Jurkat, Clone E6-1 (cell line): ENCODE results near the gene EGFR.

Experiments
- DNase-seq: peaks from one replicate; pipeline ENCODE4 v3.0.0-alpha.2; 2011; ENCODE audit warnings: low read depth, low spot score
- H3K4me3 ChIP-seq: 2 replicates; pipeline ENCODE4 v1.5.1; 2011; ENCODE audit warnings: mild to moderate bottlenecking, low read length, control low read depth, moderate library complexity

The EGFR gene

GRCh38 chr7:55110282-55110992, 91.6 kb downstream of the EGFR start:
- no peak overlapping the region for H3K4me3 ChIP-seq
- no peak for DNase-seq

DNA sequence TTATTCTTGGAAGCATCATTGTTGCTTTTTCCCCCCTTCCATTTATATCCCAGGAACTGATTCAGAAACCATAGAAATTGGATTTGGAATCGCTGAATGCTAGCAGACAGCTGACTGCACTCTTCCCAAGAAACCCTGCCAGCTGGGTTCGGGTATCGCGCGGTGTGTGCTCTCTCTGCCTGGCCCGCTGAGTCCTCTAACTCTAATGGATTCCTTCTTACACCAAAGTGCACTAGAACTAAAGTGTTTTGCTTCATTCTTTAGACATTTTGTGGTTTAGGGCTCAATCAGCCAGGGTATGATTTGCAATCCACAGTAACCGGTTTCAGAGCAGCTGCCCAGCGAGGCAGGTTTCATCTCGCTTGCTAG, 92.2 kb downstream of the EGFR start:
- H3K4me3 ChIP-seq, result no peak overlapping the region
- no peak for DNase-seq

DNA sequence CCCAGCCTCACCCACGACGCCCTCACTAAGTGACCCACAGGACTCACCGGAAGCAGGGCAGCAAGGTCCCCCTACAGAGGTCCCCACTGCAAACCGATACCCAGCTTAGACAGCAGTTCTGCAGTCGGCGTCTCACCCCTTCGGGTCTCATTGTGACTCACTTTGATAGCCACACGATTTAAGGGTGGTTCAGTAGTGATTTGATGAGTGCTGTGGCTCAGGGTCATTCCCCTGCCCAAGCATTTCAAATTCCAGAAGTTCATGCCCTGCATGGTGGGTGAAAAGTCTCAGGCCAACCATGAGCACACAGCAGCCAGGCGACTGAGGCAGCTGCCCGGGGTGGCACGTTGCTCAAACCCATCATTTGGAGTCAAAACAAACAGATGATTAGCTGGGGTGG, 93.2 kb downstream of the EGFR start:
- no peak overlapping the region for H3K4me3 ChIP-seq
- no peak for DNase-seq

DNA sequence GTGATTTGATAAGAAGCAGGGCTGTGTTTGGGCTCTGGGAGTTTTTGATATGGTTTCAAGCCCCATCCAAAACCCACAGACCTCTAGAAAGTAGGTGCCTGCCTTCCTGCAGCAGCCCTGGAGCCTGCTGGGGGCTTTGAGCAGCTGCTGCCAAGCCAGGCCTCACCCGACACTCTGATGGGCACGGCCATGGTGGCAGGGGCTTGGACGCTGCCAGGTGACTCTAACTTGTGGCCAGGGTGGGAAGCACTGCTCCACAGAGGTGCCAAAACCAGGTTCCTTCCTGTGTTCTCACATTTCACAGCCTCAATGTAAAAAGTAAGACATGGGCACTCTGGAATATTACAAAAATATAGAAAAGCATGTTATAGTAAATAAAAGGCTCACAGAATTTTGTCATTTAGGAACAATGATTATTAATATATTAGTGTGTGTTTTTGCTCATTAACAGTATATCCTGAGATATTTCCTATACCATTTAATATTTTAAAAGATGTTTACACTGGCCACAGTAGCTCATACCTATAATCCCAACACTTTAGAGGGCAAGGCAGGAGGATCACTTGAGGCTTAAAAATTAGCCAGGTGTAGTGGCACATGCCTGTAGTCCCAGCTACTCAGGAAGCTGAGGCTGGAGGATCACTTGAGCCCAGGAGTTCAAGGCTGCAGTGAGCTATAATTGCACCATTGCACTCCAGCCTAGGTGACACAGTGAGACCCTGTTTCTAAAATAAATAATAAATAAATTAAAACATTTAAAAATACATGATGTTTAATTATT, 95.1 kb downstream of the EGFR start:
- DNase-seq, result no peak
- H3K4me3 ChIP-seq, result no peak overlapping the region

DNA sequence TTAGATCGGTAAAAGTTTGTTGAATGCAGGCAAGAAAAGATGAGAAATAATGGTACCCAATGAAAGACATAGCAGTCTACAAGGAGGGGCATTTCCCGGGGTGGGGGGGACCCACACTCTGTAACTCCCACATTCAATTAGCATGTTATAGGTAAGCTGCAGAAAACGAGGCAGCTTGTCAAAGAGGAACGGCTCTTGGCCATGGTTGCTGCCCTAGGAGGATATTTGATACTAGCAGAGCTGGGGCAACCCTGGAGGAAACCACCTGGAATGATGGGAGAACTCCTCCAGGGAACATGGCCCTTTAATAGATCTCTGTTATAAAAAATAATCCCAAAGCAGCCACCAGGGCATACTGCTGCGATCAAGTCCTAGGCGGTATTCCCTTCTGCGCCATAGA, 98.5 kb downstream of the EGFR start:
- H3K4me3 ChIP-seq, result no peak overlapping the region
- DNase-seq, result no peak

GRCh38 chr7:55118426-55118825, 99.6 kb downstream of the EGFR start:
- no peak for DNase-seq
- no peak overlapping the region for H3K4me3 ChIP-seq

- no peak overlapping the region for H3K4me3 ChIP-seq
- no peak for DNase-seq
These were observed 100.8 kb downstream of the EGFR start for GRCh38 chr7:55119571-55119970.

GRCh38 chr7:55120074-55120473, 101.3 kb downstream of the EGFR start:
- no peak for DNase-seq
- no peak overlapping the region for H3K4me3 ChIP-seq

GRCh38 chr7:55120501-55121198, 101.8 kb downstream of the EGFR start:
- no peak for DNase-seq
- no peak overlapping the region for H3K4me3 ChIP-seq

DNA sequence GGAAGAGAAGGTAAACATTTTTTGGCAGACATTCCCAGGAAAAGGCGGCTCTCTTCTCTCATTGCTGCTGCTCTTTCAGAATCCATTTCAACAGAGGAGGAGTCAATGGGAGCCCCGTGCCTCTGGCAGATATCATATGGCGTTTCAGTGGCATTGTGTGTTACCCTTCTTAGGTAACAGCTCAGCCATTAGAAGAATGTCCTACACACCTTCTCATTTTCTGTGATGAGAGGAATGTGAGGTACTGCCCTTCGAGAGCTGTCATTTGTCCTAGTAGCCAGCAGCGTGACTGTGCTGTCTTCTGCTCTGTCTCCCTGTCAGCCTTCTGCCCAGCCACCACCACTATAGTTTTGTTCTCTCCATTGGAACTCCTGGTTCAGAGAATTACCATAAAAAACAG, 102.4 kb downstream of the EGFR start:
- no peak overlapping the region for H3K4me3 ChIP-seq
- no peak for DNase-seq

GRCh38 chr7:55122263-55122662, 103.4 kb downstream of the EGFR start:
- H3K4me3 ChIP-seq, result no peak overlapping the region
- DNase-seq, result no peak

GRCh38 chr7:55124989-55125875, 106.4 kb downstream of the EGFR start:
- H3K4me3 ChIP-seq, result no peak overlapping the region
- DNase-seq, result no peak

DNA sequence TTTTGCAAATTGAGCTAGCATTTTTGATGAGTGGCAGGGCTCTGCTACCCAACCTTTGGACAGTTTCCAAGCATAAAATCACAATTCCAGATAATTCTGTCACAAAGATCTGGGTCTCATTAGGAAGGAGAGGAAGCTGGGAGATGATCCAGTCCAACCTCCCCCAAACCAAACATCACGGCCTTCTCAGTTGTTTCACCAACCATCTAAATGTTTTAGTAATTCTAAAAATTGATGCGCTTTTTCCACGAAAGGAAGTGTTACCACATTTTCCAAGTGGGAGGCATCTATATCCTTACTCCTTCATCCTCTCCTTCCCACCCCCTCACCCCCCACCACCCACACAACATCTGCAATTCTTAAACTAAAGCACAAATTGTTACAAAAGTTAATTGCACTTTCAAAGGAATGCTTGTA, 108.3 kb downstream of the EGFR start:
- no peak overlapping the region for H3K4me3 ChIP-seq
- no peak for DNase-seq

- no peak for DNase-seq
- no peak overlapping the region for H3K4me3 ChIP-seq
These were observed 108.8 kb downstream of the EGFR start for GRCh38 chr7:55127622-55128081.

- H3K4me3 ChIP-seq, result no peak overlapping the region
- DNase-seq, result no peak
These were observed 110.0 kb downstream of the EGFR start for GRCh38 chr7:55128693-55129394.

- no peak overlapping the region for H3K4me3 ChIP-seq
- no peak for DNase-seq
These were observed 111.0 kb downstream of the EGFR start for GRCh38 chr7:55129541-55130394.

GRCh38 chr7:55130395-55131141, 111.8 kb downstream of the EGFR start:
- DNase-seq, result peak; percentile 20
- H3K4me3 ChIP-seq, result no peak overlapping the region
